Calu3 (cell line): ENCODE results near the gene PEX12. TPM values are rescaled to one million over a fixed set of nuclear protein-coding genes. Genes with fewer than 3 reads are reported as not detected.

Experiments used
- BruUV-seq: library from RNA; stranded (reverse); fragments of 400-500 nt; replicated peaks from 2 replicates; lab custom pipeline; 2021; lab: Mats Ljungman, UMichigan
- CTCF ChIA-PET: fragments of 300-600 bp; sonication (Branson Sonifier 250); formaldehyde crosslinking; loops from one replicate; lab custom pipeline; 2022; ENCODE audit warnings: antibody characterized with exemption; lab: Charles Lee
- DNase-seq: peaks from one replicate; pipeline ENCODE4 v3.0.0; 2022
- H3K27ac Mint-ChIP-seq: one replicate; pipeline ENCODE4 v1.8.0; 2022; ENCODE audit warnings: mixed read lengths; ENCODE audit not compliant: unreplicated experiment
- H3K27me3 Mint-ChIP-seq: one replicate; pipeline ENCODE4 v1.8.0; 2022; ENCODE audit warnings: mixed read lengths; ENCODE audit not compliant: unreplicated experiment
- H3K36me3 Mint-ChIP-seq: one replicate; pipeline ENCODE4 v1.8.0; 2022; ENCODE audit warnings: mild to moderate bottlenecking, moderate library complexity, mixed read lengths; ENCODE audit not compliant: insufficient read depth, unreplicated experiment
- H3K4me1 Mint-ChIP-seq: one replicate; pipeline ENCODE4 v1.8.0; 2022; ENCODE audit warnings: mild to moderate bottlenecking, low read depth, mixed read lengths; ENCODE audit not compliant: unreplicated experiment
- H3K4me3 Mint-ChIP-seq: one replicate; pipeline ENCODE4 v1.8.0; 2022; ENCODE audit warnings: mild to moderate bottlenecking, low read depth, moderate library complexity, mixed read lengths; ENCODE audit not compliant: unreplicated experiment
- H3K9me3 Mint-ChIP-seq: one replicate; pipeline ENCODE4 v1.8.0; 2022; ENCODE audit warnings: low read depth, mixed read lengths; ENCODE audit not compliant: unreplicated experiment
- intact Hi-C: fragments of 100-400 bp; cut with micrococcal nuclease; formaldehyde crosslinking; loops from one replicate; pipeline ENCODE4 v1.10.0; 2022; ENCODE audit not compliant: unreplicated experiment
- total RNA-seq: library from RNA; stranded (reverse); gene quantifications from 2 replicates; pipeline ENCODE4 v1.2.3, GENCODE V29; 2022
- TF ChIP-seq, protein P1 (sequence below): fragments of 200-600 bp; IDR thresholded peaks from one replicate; pipeline ENCODE4 v1.8.0; 2022; ENCODE audit warnings: antibody characterized with exemption; ENCODE audit not compliant: unreplicated experiment

Gene PEX12
- total RNA-seq, 1 experiment from 2014 or later, result 3.4 TPM

DNA sequence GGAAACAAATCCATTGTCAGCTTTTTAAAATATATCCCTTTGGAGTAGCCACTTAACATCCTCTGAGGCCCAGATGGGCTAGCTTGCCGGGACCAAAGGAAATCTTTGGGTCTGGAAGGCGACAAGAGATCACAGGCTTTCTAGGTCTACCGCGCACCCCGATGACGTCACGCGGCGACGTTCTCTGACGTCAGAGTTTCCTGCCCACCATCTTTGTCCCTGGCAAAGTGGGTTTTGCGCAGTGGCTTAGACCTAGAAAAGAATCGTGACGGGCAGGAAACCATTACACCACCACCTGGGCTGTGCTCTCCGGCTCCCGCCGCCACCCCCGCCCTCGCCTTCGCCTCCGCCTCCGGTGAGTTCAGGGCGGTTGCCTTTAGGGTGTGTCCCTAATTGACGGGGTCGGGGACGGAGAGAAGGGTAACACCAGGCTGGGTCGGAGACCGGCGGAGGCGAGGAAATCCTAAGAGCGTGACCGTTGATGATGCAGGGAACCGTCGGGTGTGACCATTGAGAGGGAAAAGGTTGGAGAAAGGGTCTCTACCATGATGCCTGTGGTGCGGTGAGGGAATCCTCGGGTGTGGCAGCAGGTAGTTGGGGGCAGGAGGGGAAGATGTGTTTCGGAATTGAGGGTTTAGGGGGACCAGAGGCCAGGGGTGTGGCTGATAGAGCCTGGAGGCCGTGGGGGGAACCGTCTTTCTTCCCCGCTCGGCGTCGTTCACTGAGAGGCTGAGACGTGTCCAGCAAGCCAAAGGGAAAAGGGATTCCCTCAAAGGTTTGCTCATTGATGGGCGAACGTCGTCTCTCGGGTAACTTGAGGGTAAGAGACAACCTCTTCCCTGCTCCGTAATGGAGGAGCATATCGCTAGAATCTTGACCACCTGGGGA, 8.9 kb upstream of the PEX12 start, which contains the start of gene AP2B1:
Gene AP2B1 (plus strand): TSS at position 249 of the 888 bp plus-strand sequence. CDS start 6,709 bp downstream, outside the sequence.
- H3K27me3 Mint-ChIP-seq, result peaks cover 15% of the 10 kb centered on the region
- peak; percentile 93 for DNase-seq
- H3K4me1 Mint-ChIP-seq, result no peaks in the 10 kb centered on the region
- H3K4me3 Mint-ChIP-seq, result peak within 1 kb of the TSS; percentile 92
- H3K36me3 Mint-ChIP-seq, result peaks cover 38% of the 10 kb centered on the region
- H3K9me3 Mint-ChIP-seq, result no peaks in the 10 kb centered on the region
- TF ChIP-seq, protein P1, sequence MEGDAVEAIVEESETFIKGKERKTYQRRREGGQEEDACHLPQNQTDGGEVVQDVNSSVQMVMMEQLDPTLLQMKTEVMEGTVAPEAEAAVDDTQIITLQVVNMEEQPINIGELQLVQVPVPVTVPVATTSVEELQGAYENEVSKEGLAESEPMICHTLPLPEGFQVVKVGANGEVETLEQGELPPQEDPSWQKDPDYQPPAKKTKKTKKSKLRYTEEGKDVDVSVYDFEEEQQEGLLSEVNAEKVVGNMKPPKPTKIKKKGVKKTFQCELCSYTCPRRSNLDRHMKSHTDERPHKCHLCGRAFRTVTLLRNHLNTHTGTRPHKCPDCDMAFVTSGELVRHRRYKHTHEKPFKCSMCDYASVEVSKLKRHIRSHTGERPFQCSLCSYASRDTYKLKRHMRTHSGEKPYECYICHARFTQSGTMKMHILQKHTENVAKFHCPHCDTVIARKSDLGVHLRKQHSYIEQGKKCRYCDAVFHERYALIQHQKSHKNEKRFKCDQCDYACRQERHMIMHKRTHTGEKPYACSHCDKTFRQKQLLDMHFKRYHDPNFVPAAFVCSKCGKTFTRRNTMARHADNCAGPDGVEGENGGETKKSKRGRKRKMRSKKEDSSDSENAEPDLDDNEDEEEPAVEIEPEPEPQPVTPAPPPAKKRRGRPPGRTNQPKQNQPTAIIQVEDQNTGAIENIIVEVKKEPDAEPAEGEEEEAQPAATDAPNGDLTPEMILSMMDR, result no peak
- CTCF ChIA-PET, result interaction anchor here (0.8 kb wide), 1 partner anchor 9 kb away, joined by 3 read pairs; the partner anchor contains the start of gene PEX12
- BruUV-seq, result TSS peak; percentile 54
- intact Hi-C loops, result no loop called here
- H3K27ac Mint-ChIP-seq, result peak within 1 kb of the TSS; percentile 99

DNA sequence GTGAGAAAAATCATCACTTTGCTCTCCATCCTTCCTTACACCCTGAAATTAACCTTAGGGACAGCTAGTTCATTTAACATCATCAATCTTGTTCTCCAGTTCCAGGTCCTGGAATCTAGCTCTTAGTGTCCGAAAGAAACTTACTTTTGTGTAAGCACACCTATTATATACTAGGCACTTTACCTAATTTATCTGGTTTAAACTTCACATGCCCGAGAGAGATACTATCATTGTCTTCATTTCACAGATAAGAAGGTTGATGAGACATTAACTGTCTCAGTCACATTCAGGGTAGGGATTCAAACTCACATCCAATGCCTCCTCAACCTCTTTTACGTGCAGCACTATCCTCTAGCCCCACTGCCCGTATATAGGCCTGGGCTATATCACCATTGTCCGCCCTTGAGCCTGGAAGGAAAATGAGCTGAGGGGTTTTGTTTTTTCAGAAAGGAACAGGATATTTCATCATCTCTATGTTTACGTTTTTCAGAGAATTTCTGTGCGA, 8.2 kb upstream of the PEX12 start:
- H3K27ac Mint-ChIP-seq, result peak overlapping the region; percentile 99
- TSS peak; percentile 94 for BruUV-seq
- peaks cover 15% of the 10 kb centered on the region for H3K27me3 Mint-ChIP-seq
- no peaks in the 10 kb centered on the region for H3K9me3 Mint-ChIP-seq
- DNase-seq, result no peak
- peak overlapping the region; percentile 92 for H3K4me3 Mint-ChIP-seq
- no peaks in the 10 kb centered on the region for H3K4me1 Mint-ChIP-seq
- peaks cover 38% of the 10 kb centered on the region for H3K36me3 Mint-ChIP-seq
- CTCF ChIA-PET, result interaction anchor here (0.8 kb wide), 1 partner anchor 8 kb away, joined by 3 read pairs; the partner anchor contains the start of gene PEX12
- TF ChIP-seq, protein P1, result no peak
- intact Hi-C loops, result no loop called here

DNA sequence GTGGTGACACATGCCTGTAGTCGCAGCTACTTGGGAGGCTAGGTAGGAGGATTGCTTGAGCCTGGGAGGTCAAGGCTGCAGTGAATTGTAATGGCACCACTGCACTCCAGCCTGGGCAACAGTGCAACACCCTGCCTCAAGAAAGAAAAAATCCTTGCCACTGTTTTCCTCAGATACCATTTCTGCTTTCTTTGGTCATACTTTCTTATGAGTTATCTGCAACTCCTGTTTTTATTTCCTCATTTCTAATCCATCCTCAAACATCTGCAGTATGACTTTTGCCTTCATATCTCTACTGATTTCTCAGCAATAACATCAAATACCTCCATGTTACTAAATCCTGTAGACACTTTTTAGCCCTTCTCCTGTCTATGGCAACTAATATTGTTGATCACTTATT, 5.7 kb upstream of the PEX12 start:
- intact Hi-C loops, result no loop called here
- TF ChIP-seq, protein P1, result no peak
- Mint-ChIP-seq H3K9me3 (no peaks in the 10 kb centered on the region), H3K4me3 (no peak overlapping the region), H3K27me3 (peaks cover 15% of the 10 kb centered on the region), H3K27ac (no peak overlapping the region), H3K36me3 (peaks cover 28% of the 10 kb centered on the region), H3K4me1 (no peaks in the 10 kb centered on the region)
- no peak for DNase-seq
- BruUV-seq, result no TSS peak
- CTCF ChIA-PET, result no interaction called here

DNA sequence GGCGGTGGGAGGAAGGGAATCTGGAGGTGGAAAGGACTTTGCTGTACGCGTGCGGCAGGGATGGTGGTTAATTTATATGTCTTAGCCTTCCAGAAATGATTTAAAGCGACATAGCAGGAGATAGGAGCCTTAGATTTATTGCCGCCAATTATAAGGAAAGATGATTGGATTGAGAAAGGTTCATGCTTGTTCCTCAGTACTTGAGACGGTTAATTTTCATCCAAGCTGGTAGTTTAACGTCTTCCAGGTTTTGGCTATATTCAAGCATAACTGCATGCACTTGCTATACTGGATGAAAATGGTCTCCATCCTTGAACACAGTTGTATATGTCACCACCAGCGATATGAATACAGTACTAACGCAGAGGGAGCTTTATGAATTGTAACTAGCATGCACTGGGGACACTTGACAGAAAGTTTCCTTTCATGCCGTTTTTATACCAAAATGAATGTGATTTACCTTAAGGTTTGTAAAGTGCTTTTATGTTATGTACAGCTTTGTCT, 610 bp upstream of the PEX12 start:
- Mint-ChIP-seq H3K36me3 (peaks cover 22% of the 10 kb centered on the region), H3K9me3 (no peaks in the 10 kb centered on the region), H3K4me1 (no peaks in the 10 kb centered on the region), H3K4me3 (peak overlapping the region; percentile 94), H3K27ac (peak overlapping the region; percentile 63), H3K27me3 (peaks cover 12% of the 10 kb centered on the region)
- CTCF ChIA-PET, result interaction anchor here (0.6 to 2.1 kb wide), 8 partner anchors 10 to 1077 kb away, joined by 3 to 6 read pairs (median 5); no protein-coding TSS in a partner anchor
- DNase-seq, result no peak
- BruUV-seq, result TSS peak; percentile 54
- TF ChIP-seq, protein P1, result no peak
- intact Hi-C loops, result no loop called here
